ENCODE measurements around the gene FUNDC1. TPM values are rescaled to one million over a fixed set of nuclear protein-coding genes. Genes with fewer than 3 reads are reported as not detected.

Gene FUNDC1
- 6.1 and 8.2 TPM in 2 replicates for total RNA-seq

GRCh38 chrX:44542567-44543325 is at the start of gene FUNDC1:
TSS of gene FUNDC1 (minus strand) at chrX:44542859. CDS start at chrX:44542832, 27 bp downstream.
- DNase-seq (ENCODE audit: low read depth in 2 of 2), result peak; percentile 87

- DNase-seq (ENCODE audit: low read depth in 2 of 2), result no peak
Observed at GRCh38 chrX:44585866-44586265, 43.2 kb upstream of the FUNDC1 start.

DNA sequence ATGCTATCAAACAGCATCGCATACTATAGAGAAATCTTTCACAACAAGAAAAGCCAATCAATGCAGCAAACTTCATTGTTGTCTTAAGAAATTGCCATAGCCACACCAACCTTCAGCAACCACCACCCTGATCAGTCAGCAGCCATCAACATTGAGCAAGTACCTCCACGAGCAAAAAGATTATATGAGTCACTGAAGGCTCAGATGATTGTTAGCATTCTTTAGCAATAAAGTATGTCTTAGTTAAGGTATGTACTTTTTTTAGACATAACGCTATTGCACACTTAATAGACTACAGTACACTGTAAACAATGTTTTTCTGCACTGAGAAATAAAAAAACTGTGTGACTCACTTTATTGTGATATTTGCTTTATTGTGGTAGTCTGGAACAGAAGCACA is 37.8 kb upstream of the FUNDC1 start:
- DNase-seq (ENCODE audit: low read depth in 2 of 2), result no peak

- DNase-seq (ENCODE audit: low read depth in 2 of 2), result no peak
Observed at GRCh38 chrX:44572340-44572938, 29.8 kb upstream of the FUNDC1 start.

DNA sequence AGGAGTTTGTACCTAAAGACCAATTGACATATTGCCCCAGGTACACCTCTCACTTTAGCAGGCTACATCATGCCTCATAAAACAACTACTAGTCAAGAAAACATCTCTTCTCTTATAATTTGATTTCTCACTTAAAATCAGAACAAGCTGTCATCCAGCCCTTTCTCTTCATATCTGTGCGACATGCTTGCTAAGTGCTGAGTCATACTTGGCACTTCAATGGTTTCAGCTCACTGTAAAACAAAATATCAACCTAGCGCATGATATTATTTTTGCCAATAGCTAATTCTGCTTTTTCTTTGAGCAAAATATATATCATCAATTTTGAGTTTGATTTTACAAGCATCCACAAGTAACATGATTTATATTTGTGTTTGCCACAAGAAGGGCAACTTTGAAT is 27.9 kb upstream of the FUNDC1 start:
- DNase-seq (ENCODE audit: low read depth in 2 of 2), result no peak

DNA sequence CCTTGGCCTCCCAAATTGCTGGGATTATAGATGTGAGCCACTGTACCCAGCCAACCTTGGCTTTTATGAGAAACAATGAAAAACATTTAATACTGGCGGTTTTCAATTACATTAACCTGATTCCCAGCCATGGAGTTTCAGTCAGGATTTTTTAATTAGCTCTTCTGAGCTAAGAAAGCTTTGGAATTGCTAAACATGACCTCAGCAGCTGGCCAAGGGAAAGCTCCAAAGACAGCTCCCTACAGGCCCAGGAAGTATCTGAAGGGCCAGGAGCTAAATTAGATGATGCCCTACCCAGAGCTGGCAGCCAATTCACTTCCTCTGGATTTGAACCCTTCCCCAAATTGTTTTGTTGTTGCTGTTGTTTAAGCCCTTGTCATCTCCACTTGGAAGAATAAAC is 26.5 kb upstream of the FUNDC1 start:
- no peak for DNase-seq (ENCODE audit: low read depth in 2 of 2)

- no peak for DNase-seq (ENCODE audit: low read depth in 2 of 2)
Observed at GRCh38 chrX:44568196-44568595, 25.5 kb upstream of the FUNDC1 start.

DNA sequence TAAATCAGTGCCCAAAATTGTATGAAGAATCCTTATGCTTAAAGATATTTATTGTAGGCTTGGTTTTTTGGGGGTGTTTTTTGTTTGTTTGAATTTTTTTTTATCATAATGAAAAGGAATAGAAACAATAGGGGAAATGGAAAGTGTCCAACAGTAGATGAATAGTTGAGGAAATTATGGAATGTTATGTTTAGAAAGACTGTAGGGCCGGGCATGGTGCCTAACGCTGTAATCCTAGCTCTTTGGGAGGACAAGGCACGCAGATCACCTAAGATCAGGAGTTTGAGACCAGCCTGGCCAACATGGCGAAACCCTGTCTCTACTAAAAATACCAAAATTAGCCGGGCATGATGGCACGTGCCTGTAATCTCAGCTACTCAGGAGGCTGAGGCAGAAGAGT is 19.2 kb upstream of the FUNDC1 start:
- peak; percentile 27 for DNase-seq (ENCODE audit: low read depth in 2 of 2)

GRCh38 chrX:44550563-44550962 is 7.9 kb upstream of the FUNDC1 start:
- DNase-seq (ENCODE audit: low read depth in 2 of 2), result no peak

DNA sequence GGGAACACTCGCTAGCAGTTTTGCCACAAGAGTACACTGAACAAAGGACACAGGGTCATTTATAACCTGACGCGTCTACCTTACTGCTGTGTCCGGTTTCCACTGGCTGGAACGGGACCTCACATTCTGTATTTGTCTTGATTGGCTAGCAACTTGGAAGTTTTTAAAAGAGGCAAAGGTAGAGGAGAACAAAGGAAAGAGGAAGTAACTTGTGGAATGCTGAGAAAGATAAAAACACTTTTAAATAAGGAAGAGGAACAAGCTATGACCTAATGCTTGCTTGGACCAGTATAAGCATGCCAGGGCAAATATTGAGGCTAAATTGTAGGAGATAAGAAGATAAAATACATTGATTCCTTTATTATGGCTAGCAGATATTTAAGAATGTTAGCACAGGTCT is 2.8 kb upstream of the FUNDC1 start:
- DNase-seq (ENCODE audit: low read depth in 2 of 2), result peak in 1 of 2 donors; percentile 3

DNA sequence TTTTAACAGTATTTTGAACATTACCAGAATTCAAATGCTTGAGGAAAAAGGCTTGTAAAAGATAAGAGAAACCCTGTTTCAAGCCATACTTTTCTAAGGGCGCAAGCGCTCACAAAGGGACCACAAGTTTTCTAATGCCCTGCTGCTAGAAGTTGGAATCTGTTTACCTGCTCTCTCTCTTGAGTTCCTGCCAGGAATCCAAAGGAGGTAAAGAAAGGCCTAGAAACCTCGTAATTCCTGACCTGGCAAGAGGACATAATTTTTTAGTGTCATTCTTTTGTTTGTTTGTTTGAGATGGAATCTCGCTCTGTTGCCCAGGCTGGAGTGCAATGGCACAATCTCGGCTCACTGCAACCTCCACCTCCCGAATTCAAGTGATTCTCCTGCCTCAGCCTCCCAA is 1.4 kb upstream of the FUNDC1 start:
- DNase-seq (ENCODE audit: low read depth in 2 of 2), result no peak

GRCh38 chrX:44536198-44536597 is 6.5 kb downstream of the FUNDC1 start:
- DNase-seq (ENCODE audit: low read depth in 2 of 2), result no peak

- no peak for DNase-seq (ENCODE audit: low read depth in 2 of 2)
Observed at GRCh38 chrX:44529310-44529709, 13.3 kb downstream of the FUNDC1 start.

- DNase-seq (ENCODE audit: low read depth in 2 of 2), result no peak
Observed at GRCh38 chrX:44514272-44514671, 28.4 kb downstream of the FUNDC1 start.

DNA sequence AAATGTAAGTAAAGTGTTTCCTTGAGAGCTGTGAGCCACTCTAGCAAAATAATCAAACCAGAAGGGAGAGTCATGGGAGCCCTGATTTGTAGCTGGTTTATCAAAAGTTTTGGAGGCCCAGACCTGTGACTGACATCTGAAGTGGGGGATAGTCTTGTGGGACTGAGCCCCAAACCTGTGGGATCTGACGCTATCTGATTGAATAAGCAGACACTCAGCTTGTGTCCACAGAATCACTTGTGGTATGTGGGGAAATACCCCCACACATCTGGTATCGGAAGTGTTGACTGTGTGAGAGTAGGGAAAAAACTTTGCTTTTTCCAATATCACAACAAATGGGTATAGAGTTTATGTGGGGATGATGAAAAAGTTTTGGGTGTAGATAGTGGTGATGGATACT is 35.4 kb downstream of the FUNDC1 start:
- no peak for DNase-seq (ENCODE audit: low read depth in 2 of 2)

- no peak for DNase-seq (ENCODE audit: low read depth in 2 of 2)
Observed at GRCh38 chrX:44506678-44507077, 36.0 kb downstream of the FUNDC1 start.

DNA sequence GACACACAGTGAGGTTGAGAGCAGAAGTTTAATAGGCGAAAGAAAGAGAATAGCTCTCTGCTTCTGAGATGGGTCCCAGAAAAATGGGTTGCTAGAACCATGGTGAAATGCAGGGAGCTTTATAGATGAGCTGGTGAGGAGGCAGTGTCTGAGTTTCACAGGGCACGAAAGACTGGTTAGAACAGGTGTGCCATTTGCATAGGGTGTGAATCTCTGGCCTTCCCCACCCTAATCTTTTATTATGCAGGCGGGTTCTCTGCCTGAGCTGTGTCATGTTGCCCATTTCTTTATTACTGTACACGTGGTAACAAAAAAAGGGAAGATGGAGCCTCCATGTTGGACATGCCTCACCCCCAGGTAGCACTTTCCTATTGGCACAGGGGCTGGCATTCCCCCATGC is 39.1 kb downstream of the FUNDC1 start:
- no peak for DNase-seq (ENCODE audit: low read depth in 2 of 2)

DNA sequence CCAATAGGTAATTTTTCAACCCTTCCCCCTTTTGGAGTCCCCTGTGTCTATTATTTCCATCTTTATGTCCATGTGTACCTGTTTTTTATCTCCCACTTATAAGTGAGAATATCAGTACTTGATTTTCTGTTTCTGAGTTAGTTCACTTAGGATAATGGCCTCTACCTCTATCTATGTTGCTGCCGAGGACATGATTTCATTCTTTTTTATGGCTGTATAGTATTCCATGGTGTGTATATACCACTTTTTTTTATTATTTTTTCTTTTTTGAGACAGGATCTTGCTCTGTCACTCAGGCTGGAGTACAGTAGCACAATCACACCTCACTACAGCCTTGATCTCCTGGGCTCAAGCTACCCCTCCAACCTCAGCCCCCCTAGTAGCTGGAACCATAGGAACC is 47.6 kb downstream of the FUNDC1 start:
- no peak for DNase-seq (ENCODE audit: low read depth in 2 of 2)

GRCh38 chrX:44494357-44494756 is 48.3 kb downstream of the FUNDC1 start:
- DNase-seq (ENCODE audit: low read depth in 2 of 2), result no peak

- DNase-seq (ENCODE audit: low read depth in 2 of 2), result no peak
Observed at GRCh38 chrX:44489515-44489914, 53.1 kb downstream of the FUNDC1 start.

GRCh38 chrX:44484607-44485146 is 58.0 kb downstream of the FUNDC1 start:
- DNase-seq (ENCODE audit: low read depth in 2 of 2), result no peak

GRCh38 chrX:44483965-44484606 is 58.6 kb downstream of the FUNDC1 start:
- no peak for DNase-seq (ENCODE audit: low read depth in 2 of 2)

GRCh38 chrX:44482575-44482974 is 60.1 kb downstream of the FUNDC1 start:
- DNase-seq (ENCODE audit: low read depth in 2 of 2), result no peak
